HG03103 (cell line): Measurements from ENCODE around the gene OAF.
A peak's percentile ranks its signal among the peaks of the same experiment; 100 is the strongest.

Experiments
- ATAC-seq: cut with Tn5 transposase; IDR thresholded peaks from one replicate; pipeline ENCODE4 v1.9.1; 2021; ENCODE audit warnings: low read depth; ENCODE audit not compliant: unreplicated experiment

Gene OAF

GRCh38 chr11:120198787-120199469 lies 11.9 kb upstream of the OAF start:
- ATAC-seq = no peak

- ATAC-seq = no peak
Measured at GRCh38 chr11:120199613-120200012, 11.2 kb upstream of the OAF start.

- no peak for ATAC-seq
Measured at GRCh38 chr11:120200677-120201076, 10.2 kb upstream of the OAF start.

- ATAC-seq = no peak
Measured at GRCh38 chr11:120201653-120202052, 9.2 kb upstream of the OAF start.

GRCh38 chr11:120203626-120204025 lies 7.2 kb upstream of the OAF start:
- no peak for ATAC-seq

GRCh38 chr11:120205596-120206161 lies 5.2 kb upstream of the OAF start:
- no peak for ATAC-seq

- no peak for ATAC-seq
Measured at GRCh38 chr11:120207512-120207911, 3.3 kb upstream of the OAF start.

- no peak for ATAC-seq
Measured at GRCh38 chr11:120208001-120208441, 2.8 kb upstream of the OAF start.

- no peak for ATAC-seq
Measured at GRCh38 chr11:120208777-120209176, 2.1 kb upstream of the OAF start.

GRCh38 chr11:120209746-120210625 lies 846 bp upstream of the OAF start:
- ATAC-seq = no peak

GRCh38 chr11:120211522-120212258 lies 858 bp downstream of the OAF start:
- ATAC-seq = peak; percentile 10

- no peak for ATAC-seq
Measured at GRCh38 chr11:120212259-120212878, 1.5 kb downstream of the OAF start.

- no peak for ATAC-seq
Measured at GRCh38 chr11:120212926-120213325, 2.1 kb downstream of the OAF start.

GRCh38 chr11:120214581-120214980 lies 3.7 kb downstream of the OAF start:
- ATAC-seq = no peak

GRCh38 chr11:120215634-120216033 lies 4.8 kb downstream of the OAF start:
- no peak for ATAC-seq

- no peak for ATAC-seq
Measured at GRCh38 chr11:120216426-120217102, 5.7 kb downstream of the OAF start.

GRCh38 chr11:120217526-120217925 lies 6.7 kb downstream of the OAF start:
- ATAC-seq = no peak

- no peak for ATAC-seq
Measured at GRCh38 chr11:120217941-120218694, 7.3 kb downstream of the OAF start.

GRCh38 chr11:120218695-120219033 lies 7.8 kb downstream of the OAF start:
- no peak for ATAC-seq
